HG02885 (cell line): ENCODE measurements around the gene SRSF3.

Experiments
- ATAC-seq: cut with Tn5 transposase; IDR thresholded peaks from one replicate; pipeline ENCODE4 v1.9.1; 2021; ENCODE audit warnings: mild to moderate bottlenecking; ENCODE audit not compliant: unreplicated experiment, poor library complexity

Gene SRSF3

GRCh38 chr6:36594029-36594815, at the start of gene SRSF3:
SRSF3 (plus strand) TSS chr6:36594362; CDS start chr6:36596763, 2,401 bp downstream.
- ATAC-seq = peak; percentile 91

- no peak for ATAC-seq
These were observed 48.3 kb upstream of the SRSF3 start for GRCh38 chr6:36545767-36546307.

GRCh38 chr6:36546308-36546919, 47.7 kb upstream of the SRSF3 start:
- ATAC-seq = no peak

- peak; percentile 75 for ATAC-seq
These were observed 47.1 kb upstream of the SRSF3 start, which contains the start of gene STK38 for GRCh38 chr6:36546920-36547645. STK38 (minus strand) TSS chr6:36547479; CDS start chr6:36540202, 7,277 bp downstream.

GRCh38 chr6:36547646-36548400, 46.3 kb upstream of the SRSF3 start:
- no peak for ATAC-seq

GRCh38 chr6:36548401-36548743, 45.8 kb upstream of the SRSF3 start:
- no peak for ATAC-seq

- ATAC-seq = no peak
These were observed 43.6 kb upstream of the SRSF3 start for GRCh38 chr6:36550473-36551000.

- ATAC-seq = no peak
These were observed 38.4 kb upstream of the SRSF3 start for GRCh38 chr6:36555750-36556252.

GRCh38 chr6:36556281-36556680, 37.9 kb upstream of the SRSF3 start:
- no peak for ATAC-seq

- no peak for ATAC-seq
These were observed 35.0 kb upstream of the SRSF3 start for GRCh38 chr6:36559011-36559793.

GRCh38 chr6:36560822-36561221, 33.3 kb upstream of the SRSF3 start:
- no peak for ATAC-seq

GRCh38 chr6:36563237-36563927, 30.8 kb upstream of the SRSF3 start:
- ATAC-seq = no peak

- ATAC-seq = no peak
These were observed 30.3 kb upstream of the SRSF3 start for GRCh38 chr6:36563928-36564284.

- no peak for ATAC-seq
These were observed 27.7 kb upstream of the SRSF3 start for GRCh38 chr6:36566418-36566905.

GRCh38 chr6:36570264-36570663, 23.9 kb upstream of the SRSF3 start:
- ATAC-seq = no peak

GRCh38 chr6:36571122-36572043, 22.8 kb upstream of the SRSF3 start:
- ATAC-seq = no peak
